RWPE2 (cell line): ENCODE measurements around the gene ELK3.

Experiments
- ATAC-seq: fragments of 200-7000 bp; cut with Tn5 transposase; 3 replicates; pipeline ENCODE4 v1.9.1; 2021; ENCODE audit warnings: low read depth
- DNase-seq: peaks from one replicate; pipeline ENCODE4 v3.0.0-alpha.2; 2020; ENCODE audit warnings: low spot score
- H3K27ac ChIP-seq: fragments of 450-650 bp; 2 replicates; pipeline ENCODE4 v1.5.1; 2017; ENCODE audit warnings: mild to moderate bottlenecking; ENCODE audit not compliant: poor library complexity, severe bottlenecking
- H3K27me3 ChIP-seq: fragments of 250-450 bp; sonication (Bioruptor Pico); 2 replicates; pipeline ENCODE4 v1.5.1; 2021; ENCODE audit warnings: mild to moderate bottlenecking, moderate library complexity; ENCODE audit not compliant: insufficient read depth, poor library complexity, severe bottlenecking
- H3K36me3 ChIP-seq: fragments of 250-450 bp; sonication (Bioruptor Pico); 2 replicates; pipeline ENCODE4 v1.5.1; 2020; ENCODE audit warnings: low read depth, mild to moderate bottlenecking, moderate library complexity
- H3K4me1 ChIP-seq: fragments of 250-450 bp; sonication (Bioruptor Pico); 2 replicates; pipeline ENCODE4 v1.5.1; 2021; ENCODE audit warnings: mild to moderate bottlenecking, moderate library complexity; ENCODE audit not compliant: insufficient read depth, poor library complexity, severe bottlenecking
- H3K4me3 ChIP-seq: fragments of 250-450 bp; sonication (Bioruptor Pico); 2 replicates; pipeline ENCODE4 v1.5.1; 2021; ENCODE audit warnings: mild to moderate bottlenecking, moderate library complexity; ENCODE audit not compliant: severe bottlenecking
- H3K9me3 ChIP-seq: fragments of 250-450 bp; sonication (Bioruptor Pico); 2 replicates; pipeline ENCODE4 v1.5.1; 2021; ENCODE audit warnings: mild to moderate bottlenecking, moderate library complexity; ENCODE audit not compliant: severe bottlenecking
- TF ChIP-seq, protein P1 (sequence below): fragments of 450-650 bp; IDR thresholded peaks from one replicate; pipeline ENCODE4 v1.5.1; 2017; ENCODE audit warnings: mild to moderate bottlenecking, moderate library complexity; ENCODE audit not compliant: poor library complexity, severe bottlenecking

Gene ELK3

DNA sequence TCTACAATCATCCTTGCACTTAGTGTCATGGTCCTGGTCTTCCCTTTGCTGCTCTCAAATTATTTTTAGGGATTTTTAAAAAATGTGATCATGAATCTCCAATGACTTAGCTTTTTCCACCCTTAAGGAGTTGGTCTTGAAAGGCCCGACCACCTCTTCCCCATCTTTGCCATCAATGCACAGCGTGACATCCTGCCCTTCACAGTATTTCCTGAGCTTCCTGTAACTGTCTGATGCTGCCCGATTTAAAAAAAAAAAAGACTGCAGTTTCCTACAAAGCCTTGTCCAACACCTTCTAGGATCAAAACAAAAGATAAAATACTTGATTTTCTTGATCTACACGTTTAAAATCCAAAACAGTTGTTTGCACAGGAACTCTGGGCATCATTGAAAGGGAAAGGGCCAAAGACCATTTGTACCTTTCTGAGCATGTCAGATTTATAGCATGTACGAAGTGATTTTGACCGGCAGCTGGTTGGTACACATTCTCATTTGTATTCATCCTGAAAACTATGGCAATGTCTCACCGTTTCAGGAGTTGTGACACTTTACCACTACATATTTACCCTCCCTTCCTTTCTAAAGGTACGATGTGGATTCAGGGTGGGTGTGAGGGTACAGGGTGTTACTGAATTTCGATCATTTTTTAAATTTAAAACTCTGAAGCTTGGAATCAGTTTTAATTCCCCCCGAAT is 7.4 kb upstream of the ELK3 start:
- no peak overlapping the region for H3K4me3 ChIP-seq
- no peaks in the 10 kb centered on the region for H3K27me3 ChIP-seq
- no peak overlapping the region for H3K27ac ChIP-seq
- ATAC-seq (no peak), DNase-seq (no peak)
- no peaks in the 10 kb centered on the region for H3K9me3 ChIP-seq
- no peaks in the 10 kb centered on the region for H3K36me3 ChIP-seq
- TF ChIP-seq, protein P1, sequence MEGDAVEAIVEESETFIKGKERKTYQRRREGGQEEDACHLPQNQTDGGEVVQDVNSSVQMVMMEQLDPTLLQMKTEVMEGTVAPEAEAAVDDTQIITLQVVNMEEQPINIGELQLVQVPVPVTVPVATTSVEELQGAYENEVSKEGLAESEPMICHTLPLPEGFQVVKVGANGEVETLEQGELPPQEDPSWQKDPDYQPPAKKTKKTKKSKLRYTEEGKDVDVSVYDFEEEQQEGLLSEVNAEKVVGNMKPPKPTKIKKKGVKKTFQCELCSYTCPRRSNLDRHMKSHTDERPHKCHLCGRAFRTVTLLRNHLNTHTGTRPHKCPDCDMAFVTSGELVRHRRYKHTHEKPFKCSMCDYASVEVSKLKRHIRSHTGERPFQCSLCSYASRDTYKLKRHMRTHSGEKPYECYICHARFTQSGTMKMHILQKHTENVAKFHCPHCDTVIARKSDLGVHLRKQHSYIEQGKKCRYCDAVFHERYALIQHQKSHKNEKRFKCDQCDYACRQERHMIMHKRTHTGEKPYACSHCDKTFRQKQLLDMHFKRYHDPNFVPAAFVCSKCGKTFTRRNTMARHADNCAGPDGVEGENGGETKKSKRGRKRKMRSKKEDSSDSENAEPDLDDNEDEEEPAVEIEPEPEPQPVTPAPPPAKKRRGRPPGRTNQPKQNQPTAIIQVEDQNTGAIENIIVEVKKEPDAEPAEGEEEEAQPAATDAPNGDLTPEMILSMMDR: no peak
- no peaks in the 10 kb centered on the region for H3K4me1 ChIP-seq

DNA sequence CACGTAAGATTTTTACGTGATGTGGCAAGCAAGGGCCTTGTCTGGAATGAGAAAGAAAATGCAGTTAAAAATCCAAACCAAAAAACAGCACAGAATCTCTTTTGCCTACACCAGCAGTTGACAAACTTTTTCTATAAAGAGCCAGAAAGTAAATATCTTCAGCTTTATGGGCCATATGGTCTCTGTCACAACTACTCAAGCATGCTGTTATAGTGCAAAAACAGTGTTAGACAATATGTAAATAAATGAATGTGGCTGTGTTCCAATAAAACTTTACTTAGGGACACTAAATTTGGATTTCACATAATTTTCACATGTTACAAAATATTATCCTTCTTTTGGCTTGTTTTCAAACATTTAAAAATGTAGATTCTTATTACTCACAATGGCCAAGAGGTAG is 6.2 kb upstream of the ELK3 start:
- no peaks in the 10 kb centered on the region for H3K27me3 ChIP-seq
- H3K4me1 ChIP-seq: no peaks in the 10 kb centered on the region
- no peaks in the 10 kb centered on the region for H3K36me3 ChIP-seq
- no peak overlapping the region for H3K4me3 ChIP-seq
- H3K9me3 ChIP-seq: no peaks in the 10 kb centered on the region
- TF ChIP-seq, protein P1: no peak
- ATAC-seq (no peak), DNase-seq (no peak)
- H3K27ac ChIP-seq: no peak overlapping the region

DNA sequence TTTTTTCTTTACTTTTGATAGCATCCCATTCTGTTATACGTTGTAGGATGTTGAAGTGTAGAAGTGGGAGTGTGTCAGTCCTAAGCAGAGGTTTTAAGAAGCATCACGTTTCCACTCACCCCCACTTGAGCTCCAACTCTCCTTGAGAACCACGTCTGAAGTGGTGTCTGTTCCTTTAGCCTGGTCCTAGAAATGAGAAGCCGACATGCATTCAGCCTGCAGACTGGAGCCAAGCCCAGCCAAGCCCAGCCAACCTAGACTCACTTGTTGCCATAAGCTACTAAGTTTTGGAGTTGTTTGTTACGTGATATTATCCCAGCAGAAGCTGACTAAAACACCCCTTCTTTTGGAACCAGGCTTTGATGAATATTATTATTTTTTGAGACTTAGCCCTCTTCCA is 4.4 kb upstream of the ELK3 start:
- Histone ChIP-seq H3K27ac (no peak overlapping the region), H3K36me3 (no peaks in the 10 kb centered on the region), H3K4me1 (no peaks in the 10 kb centered on the region), H3K9me3 (no peaks in the 10 kb centered on the region), H3K4me3 (no peak overlapping the region), H3K27me3 (no peaks in the 10 kb centered on the region)
- ATAC-seq (no peak), DNase-seq (no peak)
- TF ChIP-seq, protein P1: no peak

DNA sequence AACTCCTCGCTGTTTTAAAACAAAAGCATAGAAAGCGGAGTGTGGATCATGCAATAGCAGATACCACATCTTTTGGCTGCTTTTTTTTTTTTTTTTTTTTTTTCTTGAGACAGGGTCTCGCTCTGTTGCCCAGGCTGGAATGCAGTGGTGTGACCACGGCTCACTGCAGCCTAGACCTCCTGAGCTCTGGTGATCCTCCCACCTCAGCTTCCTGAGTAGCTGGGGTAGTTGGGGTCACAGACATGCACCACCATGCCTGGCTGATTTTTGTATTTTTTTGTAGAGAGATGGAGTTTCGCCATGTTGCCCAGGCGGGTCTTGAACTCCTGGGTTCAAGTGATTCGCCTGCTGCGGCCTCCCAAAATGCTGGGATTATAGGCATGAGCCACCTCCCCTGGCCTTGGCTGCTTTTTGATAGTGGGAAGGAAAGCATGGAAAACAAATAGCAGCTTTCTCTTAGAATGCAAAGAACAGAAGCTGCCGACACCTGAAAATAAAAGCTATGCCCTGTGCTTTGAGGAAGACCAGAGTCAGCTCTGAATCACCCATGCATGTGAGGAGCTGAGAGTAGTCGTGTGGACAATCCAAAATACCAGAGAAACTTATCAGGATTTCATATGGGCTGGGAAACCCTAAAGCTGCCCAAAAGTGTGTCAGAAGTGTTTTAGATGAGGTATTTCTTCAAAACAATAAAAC is 3.6 kb upstream of the ELK3 start:
- Histone ChIP-seq H3K4me3 (no peak overlapping the region), H3K36me3 (no peaks in the 10 kb centered on the region), H3K27ac (no peak overlapping the region), H3K27me3 (no peaks in the 10 kb centered on the region), H3K4me1 (no peaks in the 10 kb centered on the region), H3K9me3 (no peaks in the 10 kb centered on the region)
- TF ChIP-seq, protein P1: no peak
- ATAC-seq (peak; percentile 26; the same call in 1 of the 3 replicates), DNase-seq (no peak)
